Measurements from ENCODE around the gene WIZ.

Gene WIZ

GRCh38 chr19:15433519-15434069, 16.2 kb downstream of the WIZ start:
- H3F3A ChIP-seq (ENCODE audit: control insufficient read depth, insufficient read depth): no peaks in the 10 kb centered on the region
- no peak overlapping the region for H3K27ac ChIP-seq (ENCODE audit: low read depth, low read length)
- peak overlapping the region; percentile 99 for H3K4me2 ChIP-seq (ENCODE audit: low read length)
- H3K36me3 ChIP-seq (ENCODE audit: control insufficient read depth, low read length): peaks cover 30% of the 10 kb centered on the region
- TF ChIP-seq EZH2phosphoT487 (IDR thresholded peaks at IDR 0.05; ENCODE audit: borderline replicate concordance, low read length) (no peak), CTCF (IDR thresholded peaks at IDR 0.05; ENCODE audit: low read depth, low read length, poor library complexity, severe bottlenecking) (no peak)
- no peaks in the 10 kb centered on the region for H3K9me2 ChIP-seq (replicated peaks; ENCODE audit: control insufficient read depth, low read length)
- H3K27me3 ChIP-seq (ENCODE audit: control insufficient read depth, low read length): no peaks in the 10 kb centered on the region
- H4K20me1 ChIP-seq (ENCODE audit: control insufficient read depth, insufficient read depth, low read depth, low read length): peaks cover 9% of the 10 kb centered on the region
- peaks cover 24% of the 10 kb centered on the region for H3K4me1 ChIP-seq (ENCODE audit: control insufficient read depth, low read length)
- H3K4me3 ChIP-seq (ENCODE audit: low read length): peak overlapping the region; percentile 86
- peaks cover 42% of the 10 kb centered on the region for H3K79me2 ChIP-seq (ENCODE audit: control insufficient read depth, low read length)
- no peaks in the 10 kb centered on the region for H3K9me3 ChIP-seq (ENCODE audit: control insufficient read depth, insufficient read depth, low read length)

- H3K9me3 ChIP-seq (ENCODE audit: control insufficient read depth, insufficient read depth, low read length): no peaks in the 10 kb centered on the region
- H3K4me3 ChIP-seq (ENCODE audit: low read length): peak overlapping the region; percentile 86
- no peaks in the 10 kb centered on the region for H3K9me2 ChIP-seq (replicated peaks; ENCODE audit: control insufficient read depth, low read length)
- H3K27me3 ChIP-seq (ENCODE audit: control insufficient read depth, low read length): no peaks in the 10 kb centered on the region
- no peak overlapping the region for H3K27ac ChIP-seq (ENCODE audit: low read depth, low read length)
- H4K20me1 ChIP-seq (ENCODE audit: control insufficient read depth, insufficient read depth, low read depth, low read length): peaks cover 9% of the 10 kb centered on the region
- H3K4me2 ChIP-seq (ENCODE audit: low read length): peak overlapping the region; percentile 99
- peaks cover 24% of the 10 kb centered on the region for H3K4me1 ChIP-seq (ENCODE audit: control insufficient read depth, low read length)
- H3F3A ChIP-seq (ENCODE audit: control insufficient read depth, insufficient read depth): no peaks in the 10 kb centered on the region
- H3K36me3 ChIP-seq (ENCODE audit: control insufficient read depth, low read length): peaks cover 37% of the 10 kb centered on the region
- H3K79me2 ChIP-seq (ENCODE audit: control insufficient read depth, low read length): peaks cover 46% of the 10 kb centered on the region
- TF ChIP-seq CTCF (IDR thresholded peaks at IDR 0.05; ENCODE audit: low read depth, low read length, poor library complexity, severe bottlenecking): no peak
- no peak for TF ChIP-seq EZH2phosphoT487 (IDR thresholded peaks at IDR 0.05; ENCODE audit: borderline replicate concordance, low read length)
Measured at GRCh38 chr19:15432629-15433518, 16.9 kb downstream of the WIZ start.

- Histone ChIP-seq H3K36me3 (ENCODE audit: control insufficient read depth, low read length) (peaks cover 45% of the 10 kb centered on the region), H4K20me1 (ENCODE audit: control insufficient read depth, insufficient read depth, low read depth, low read length) (peaks cover 9% of the 10 kb centered on the region), H3K27me3 (ENCODE audit: control insufficient read depth, low read length) (no peaks in the 10 kb centered on the region), H3F3A (ENCODE audit: control insufficient read depth, insufficient read depth) (no peaks in the 10 kb centered on the region), H3K4me3 (ENCODE audit: low read length) (peak overlapping the region; percentile 98), H3K9me3 (ENCODE audit: control insufficient read depth, insufficient read depth, low read length) (no peaks in the 10 kb centered on the region), H3K27ac (ENCODE audit: low read depth, low read length) (peak overlapping the region; percentile 28; the same call in 1 of the 2 replicates), H3K4me2 (ENCODE audit: low read length) (peak overlapping the region; percentile 100), H3K4me1 (ENCODE audit: control insufficient read depth, low read length) (peaks cover 24% of the 10 kb centered on the region), H3K9me2 (replicated peaks; ENCODE audit: control insufficient read depth, low read length) (no peaks in the 10 kb centered on the region), H3K79me2 (ENCODE audit: control insufficient read depth, low read length) (peaks cover 46% of the 10 kb centered on the region)
- TF ChIP-seq EZH2phosphoT487 (IDR thresholded peaks at IDR 0.05; ENCODE audit: borderline replicate concordance, low read length): no peak
- TF ChIP-seq CTCF (IDR thresholded peaks at IDR 0.05; ENCODE audit: low read depth, low read length, poor library complexity, severe bottlenecking): no peak
Measured at GRCh38 chr19:15432018-15432494, 17.7 kb downstream of the WIZ start.

Measured in DOHH2 (cell line).